NCI-H1694 treated with DMSO at 0.1 percent for 48 hours (cell line): ENCODE measurements around the gene ACYP1.
"Not testable (repeated sequence)": the region's sequence is repeated elsewhere in the genome, so short reads cannot be mapped to it uniquely, and the experiment has no call there.

Source experiments
- DNase-seq: peaks from one replicate; lab custom pipeline; 2025; lab: John Stamatoyannopoulos, UW

ACYP1 gene

GRCh38 chr14:75068294-75069120, 4.7 kb upstream of the ACYP1 start:
- DNase-seq = peak; percentile 73

DNA sequence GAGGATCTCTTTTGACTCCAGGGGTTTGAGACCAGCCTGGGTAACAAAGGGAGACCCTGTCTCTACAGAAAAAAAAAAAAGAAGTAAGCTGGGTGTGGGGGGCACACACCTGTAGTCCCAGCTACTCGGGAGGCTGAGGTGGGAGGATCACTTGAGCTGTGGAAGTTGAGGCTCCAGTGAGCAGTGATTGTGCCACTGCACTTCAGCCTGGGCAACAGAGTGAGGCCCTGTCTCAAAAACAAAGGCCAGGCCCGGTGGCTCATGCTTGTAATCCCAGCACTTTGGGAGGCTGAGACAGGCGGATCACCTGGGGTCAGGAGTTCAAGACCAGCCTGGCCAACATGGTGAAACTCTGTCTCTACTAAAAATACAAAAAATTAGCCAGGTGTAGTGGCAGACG, 3.9 kb upstream of the ACYP1 start:
- not testable (repeated sequence) for DNase-seq

DNA sequence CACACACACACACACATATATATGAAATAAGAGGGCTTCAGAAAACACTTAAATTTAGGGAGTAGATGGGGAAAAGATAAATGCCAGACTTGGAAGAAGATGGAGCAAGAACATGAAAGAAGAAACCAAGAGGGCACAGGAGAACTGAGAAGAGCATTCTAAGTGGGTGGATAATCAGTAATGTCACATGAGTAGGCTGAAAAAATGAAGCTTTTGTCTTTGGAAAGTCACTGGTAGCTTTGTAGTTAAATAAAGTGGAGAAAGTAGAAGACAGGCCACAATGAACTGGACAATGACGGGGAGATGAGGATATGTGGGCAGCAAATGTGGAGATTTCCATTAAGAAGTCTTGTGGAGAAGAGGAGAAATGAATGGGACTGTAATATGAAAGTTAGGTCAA, 3.4 kb upstream of the ACYP1 start:
- DNase-seq = no peak

DNA sequence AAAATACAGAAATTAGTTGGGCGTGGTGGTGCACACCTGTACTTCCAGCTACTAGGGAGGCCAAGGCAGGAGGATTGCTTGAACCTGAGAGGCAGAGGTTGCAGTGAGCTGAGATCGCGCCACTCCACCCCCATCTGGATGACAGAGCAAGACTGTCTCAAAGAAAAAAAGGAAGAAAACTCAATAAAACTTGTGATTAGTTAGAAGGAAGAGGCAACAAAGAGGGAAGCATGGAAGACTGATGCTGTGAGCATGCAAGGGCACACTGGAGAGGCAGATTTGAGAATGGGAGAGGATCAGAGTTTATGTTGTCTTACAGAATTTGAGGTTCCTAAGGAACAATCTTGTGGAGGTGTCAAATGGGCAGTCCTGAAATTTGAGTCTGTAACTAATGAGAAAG, 2.9 kb upstream of the ACYP1 start:
- no peak for DNase-seq

DNA sequence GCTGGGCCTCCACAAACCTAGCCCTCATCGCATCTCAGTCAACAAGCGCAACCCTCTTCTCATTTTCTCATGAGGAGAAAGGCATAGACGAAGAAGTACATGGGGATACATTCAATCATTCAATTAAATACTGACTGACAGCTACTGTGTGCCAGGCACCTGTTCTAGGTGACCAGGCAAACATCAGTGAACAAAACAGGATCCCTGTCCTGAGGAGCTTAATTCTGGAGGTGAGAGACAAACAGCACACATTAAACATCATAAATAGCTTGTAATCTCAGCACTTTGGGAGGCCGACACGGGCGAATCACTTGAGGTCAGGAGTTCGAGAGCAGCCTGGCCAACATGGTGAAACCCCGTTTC, 362 bp upstream of the ACYP1 start:
- no peak for DNase-seq

GRCh38 chr14:75063013-75063412, 811 bp downstream of the ACYP1 start:
- DNase-seq = peak; percentile 34

DNA sequence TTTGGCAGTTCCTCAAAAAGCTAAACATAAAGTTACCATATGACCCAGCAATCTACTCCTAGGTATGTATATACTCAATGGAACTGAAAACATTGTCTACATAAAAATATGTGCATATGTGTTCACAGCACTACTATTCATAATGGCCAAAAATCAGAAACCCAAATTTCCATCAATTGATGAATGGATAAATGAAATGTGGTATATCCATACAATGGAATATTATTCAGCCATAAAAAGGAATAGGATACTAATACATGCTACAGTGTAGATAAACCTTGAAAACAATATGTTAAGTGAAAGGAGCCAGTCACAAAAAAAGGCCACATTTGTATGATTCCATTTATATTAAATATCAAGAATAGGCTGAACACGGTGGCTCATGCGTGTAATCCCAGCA, 3.4 kb downstream of the ACYP1 start:
- DNase-seq = no peak

- DNase-seq = no peak
Observed at GRCh38 chr14:75059642-75060041, 4.2 kb downstream of the ACYP1 start.

DNA sequence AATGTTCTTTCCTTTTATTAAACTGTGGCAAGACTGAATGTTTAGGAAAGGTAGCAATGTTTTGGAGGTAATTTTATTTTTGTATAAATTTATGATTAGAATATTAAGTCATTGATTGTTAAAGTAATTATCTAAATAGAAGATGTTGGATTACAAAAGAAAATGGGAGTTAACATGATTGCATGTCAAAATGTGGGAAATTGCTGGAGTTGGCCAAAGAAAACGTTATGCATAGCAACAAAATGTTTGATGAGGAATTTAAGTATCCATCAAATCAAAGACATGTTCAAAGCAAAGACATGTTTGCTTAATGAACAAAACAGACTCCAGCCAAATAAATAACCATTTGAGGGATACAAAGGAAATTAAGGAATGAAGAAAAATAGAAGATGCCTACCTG, 9.4 kb downstream of the ACYP1 start:
- DNase-seq = no peak

DNA sequence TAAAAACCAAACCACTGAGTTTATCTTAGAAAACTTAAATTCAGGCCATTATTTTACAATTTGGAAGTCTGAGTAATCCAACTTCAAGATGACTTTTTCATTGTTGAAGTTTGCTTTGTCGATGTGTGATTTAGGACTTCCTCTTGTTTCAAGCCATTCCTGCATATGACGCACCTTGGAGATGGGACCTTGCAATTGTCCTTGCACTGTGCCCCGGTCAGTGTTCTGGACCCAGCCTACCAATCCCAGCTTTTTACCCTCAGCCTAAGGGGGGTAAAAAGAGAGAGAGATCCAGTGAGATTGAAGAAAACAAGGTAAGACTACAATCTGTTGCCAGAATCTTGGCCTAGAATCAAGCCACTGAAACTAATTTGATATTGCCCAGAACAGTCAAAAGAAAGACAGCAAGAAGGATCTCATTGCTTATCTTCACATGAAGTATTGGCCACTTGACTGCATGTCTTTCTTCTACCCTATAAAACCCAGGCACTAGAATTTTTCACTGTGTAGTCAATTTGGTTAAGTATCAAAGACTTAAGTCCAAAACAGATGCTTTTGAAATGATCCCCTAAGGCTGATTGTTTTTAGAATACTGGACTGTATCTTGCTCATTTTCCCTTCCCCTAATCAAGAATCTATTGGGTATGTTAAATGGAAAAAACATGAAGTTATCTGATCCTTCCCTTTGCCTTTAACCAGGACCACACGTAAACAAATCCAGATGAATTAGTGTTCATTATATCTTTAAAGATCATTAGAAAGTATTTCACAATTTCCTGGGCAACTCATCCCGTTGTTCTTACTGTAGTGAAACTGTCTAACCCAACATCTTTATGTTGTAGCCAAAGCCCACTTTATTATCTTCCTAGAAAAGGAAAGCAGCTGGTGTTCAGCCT, 10.2 kb downstream of the ACYP1 start:
- DNase-seq = no peak

DNA sequence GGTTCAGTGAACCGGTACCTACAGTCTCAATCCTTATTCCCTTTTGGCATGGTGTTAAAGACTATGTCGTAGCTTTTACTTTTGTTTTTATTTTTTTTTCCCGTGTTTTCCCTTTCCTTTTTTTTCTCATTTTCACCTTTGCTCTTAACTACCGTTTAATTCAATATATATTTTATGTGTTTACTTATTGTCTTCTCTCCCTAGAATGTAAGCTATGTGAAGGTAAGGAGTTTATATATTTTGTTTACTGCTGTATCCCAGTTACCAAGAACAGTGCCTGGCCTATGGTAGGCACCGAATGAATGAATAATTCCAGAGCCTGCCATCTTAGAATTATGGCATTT, 12.3 kb downstream of the ACYP1 start:
- no peak for DNase-seq

- peak; percentile 91 for DNase-seq
Observed at GRCh38 chr14:75050852-75051555, 12.8 kb downstream of the ACYP1 start, which contains the start of gene MLH3. Gene MLH3 (minus strand): TSS chr14:75051467. CDS start chr14:75049655, 1,812 bp downstream.

DNA sequence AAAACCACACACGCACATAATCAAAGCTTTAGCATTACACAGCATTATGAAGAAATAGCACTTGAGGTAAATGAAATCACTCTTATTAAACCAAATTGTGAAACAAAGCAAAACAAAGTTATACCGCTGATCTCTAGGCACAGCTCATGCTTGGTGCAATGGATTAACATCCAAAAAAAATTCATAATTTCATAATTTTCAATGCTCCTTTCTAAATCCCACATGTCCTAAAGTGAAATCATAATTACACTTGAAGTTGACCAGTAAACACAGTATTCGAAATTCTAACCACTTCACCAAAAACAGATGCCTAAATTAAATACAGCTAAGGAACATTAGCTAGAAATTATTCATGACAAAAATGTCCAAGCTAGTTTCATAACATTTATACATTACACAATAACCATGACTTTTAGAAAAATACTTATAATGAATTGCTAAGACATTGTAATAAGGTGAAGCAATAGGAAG, 14.1 kb downstream of the ACYP1 start:
- no peak for DNase-seq

DNA sequence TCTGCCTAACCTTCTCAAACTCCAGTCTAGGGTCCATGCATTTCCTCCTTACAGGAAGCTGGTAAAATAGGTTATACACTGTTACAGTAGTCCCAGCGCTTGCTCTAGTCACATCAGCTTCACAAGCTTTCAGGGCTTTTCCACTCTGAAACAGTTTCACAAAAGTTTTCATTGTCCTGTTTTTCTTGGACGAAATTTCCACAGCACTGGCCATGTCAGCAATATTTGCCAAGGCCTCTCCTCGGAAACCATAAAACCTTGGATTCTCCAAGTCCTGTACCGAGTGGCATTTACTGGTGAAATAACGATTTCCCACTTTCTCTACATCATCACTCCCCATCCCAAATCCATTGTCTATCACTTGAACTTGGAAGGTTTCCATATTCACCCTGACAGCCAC, 14.7 kb downstream of the ACYP1 start:
- DNase-seq = no peak

GRCh38 chr14:75048101-75048500, 15.7 kb downstream of the ACYP1 start:
- no peak for DNase-seq

- DNase-seq = no peak
Observed at GRCh38 chr14:75047506-75047905, 16.3 kb downstream of the ACYP1 start.

DNA sequence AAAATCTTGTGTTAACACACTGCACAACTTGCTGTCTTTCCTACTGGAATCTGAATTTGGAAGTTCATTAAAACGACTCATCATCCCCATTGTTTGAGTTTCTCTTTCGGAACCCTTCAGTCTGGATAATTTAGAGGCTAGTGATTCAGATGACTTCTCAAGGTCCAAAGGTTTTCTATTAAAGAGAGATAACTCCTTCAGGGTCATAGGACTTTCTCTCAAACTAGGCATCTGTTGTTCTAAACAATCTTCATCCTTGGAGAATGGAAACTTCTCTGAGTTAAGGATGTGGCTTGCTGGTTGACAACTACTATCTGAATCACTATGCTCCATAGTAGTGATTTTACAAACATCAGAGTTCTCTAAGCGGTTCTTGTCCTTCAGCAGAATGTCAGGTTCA, 16.9 kb downstream of the ACYP1 start:
- no peak for DNase-seq

GRCh38 chr14:75046275-75046674, 17.5 kb downstream of the ACYP1 start:
- no peak for DNase-seq

DNA sequence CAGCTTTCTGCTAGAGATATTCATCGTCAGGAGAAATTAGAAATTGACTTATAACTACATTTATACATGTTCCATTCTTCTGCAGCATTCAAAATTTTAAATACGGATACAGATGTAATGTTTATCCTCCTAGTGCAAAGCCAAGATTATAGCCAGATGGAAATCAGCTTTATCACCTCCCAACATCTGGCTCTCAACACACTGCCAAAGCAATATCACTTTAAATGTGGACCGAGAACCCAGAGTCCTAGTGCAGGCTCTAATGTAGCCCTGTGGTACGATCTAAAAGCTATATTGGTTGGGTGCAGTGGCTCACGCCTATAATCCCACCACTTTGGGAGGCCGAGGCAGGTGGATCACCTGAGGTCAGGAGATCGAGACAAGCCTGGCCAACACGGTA, 19.1 kb downstream of the ACYP1 start:
- DNase-seq = peak; percentile 11

DNA sequence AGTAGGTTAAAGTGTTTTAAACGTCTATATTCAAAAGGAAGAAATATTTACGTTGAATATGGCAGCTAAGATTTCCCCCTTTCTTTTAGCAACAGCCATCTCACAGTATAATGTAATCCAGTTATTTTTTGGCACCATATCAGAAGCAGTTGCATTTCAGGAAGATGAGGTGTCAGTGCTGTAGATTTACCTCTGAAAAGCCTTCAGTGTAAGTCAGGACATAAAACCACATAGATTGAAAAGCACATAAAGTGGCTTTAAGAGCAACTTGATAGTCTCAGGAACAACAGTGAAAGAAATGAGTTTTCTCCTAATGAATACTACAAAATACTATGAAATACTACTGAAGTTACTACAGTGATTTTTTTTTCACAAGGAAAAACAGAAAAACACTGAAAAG, 19.5 kb downstream of the ACYP1 start:
- no peak for DNase-seq

- DNase-seq = peak; percentile 60
Observed at GRCh38 chr14:75042035-75042434, 21.8 kb downstream of the ACYP1 start.

DNA sequence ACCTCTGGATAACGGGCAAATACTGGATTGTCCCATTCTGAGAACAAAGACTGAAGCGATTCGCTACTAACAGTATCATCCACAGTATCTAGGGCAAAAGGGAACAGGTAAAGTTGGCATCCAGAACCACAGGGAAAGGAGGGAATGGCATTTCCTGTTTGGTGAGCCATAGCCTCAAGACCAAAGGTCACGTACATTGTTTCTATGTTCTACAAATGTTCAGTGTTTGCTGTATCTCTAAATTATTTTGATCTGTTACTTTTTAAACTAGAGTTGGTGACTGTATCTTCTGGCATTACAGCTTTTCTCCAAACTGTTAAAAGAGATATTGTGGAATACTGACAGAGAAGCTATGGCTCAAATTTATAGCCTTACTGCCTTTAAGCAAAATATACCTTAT, 22.2 kb downstream of the ACYP1 start:
- no peak for DNase-seq

DNA sequence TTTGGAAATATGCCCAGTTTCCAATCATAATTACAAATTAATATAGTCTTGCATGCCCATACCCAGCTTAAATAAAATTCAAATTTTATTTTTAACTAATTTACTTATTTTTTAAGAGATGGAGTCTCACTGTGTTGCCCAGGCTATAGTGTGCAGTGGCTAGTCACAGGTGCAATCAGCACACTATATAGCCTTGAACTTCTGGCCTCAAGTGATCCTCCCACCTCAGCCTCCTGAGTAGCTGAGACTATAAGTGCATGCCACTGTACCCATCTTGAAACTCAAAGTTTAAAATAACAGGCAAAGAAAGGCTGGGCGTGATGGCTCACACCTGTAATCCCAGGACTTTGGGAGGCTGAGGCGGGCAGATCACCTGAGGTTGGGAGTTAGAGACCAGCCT, 22.9 kb downstream of the ACYP1 start:
- DNase-seq = no peak
